ENCODE measurements around the gene ARL6IP4.
A peak's percentile ranks its signal among the peaks of the same experiment; 100 is the strongest.

The ARL6IP4 gene

GRCh38 chr12:122960193-122960569 is 20.3 kb upstream of the ARL6IP4 start:
- no peaks in the 10 kb centered on the region for H3K9me3 ChIP-seq (ENCODE audit: control insufficient read depth, insufficient read depth, low read depth, low read length)
- peaks cover 7 to 28% of the 10 kb centered on the region in 2 experiments; a peak in 2 of 3 replicates for H3K36me3 ChIP-seq (ENCODE audit: control insufficient read depth in 2 of 2, insufficient read depth in 1 of 2, low read length in 2 of 2)
- H3K4me3 ChIP-seq (ENCODE audit: low read depth, low read length): no peak overlapping the region
- CTCF ChIA-PET: interaction anchor here (0.9 to 1.3 kb wide), 2 partner anchors 8 to 167 kb away, joined by 3 to 4 read pairs; no protein-coding TSS in a partner anchor
- no peak overlapping the region for H3K27ac ChIP-seq (ENCODE audit: extremely low read depth, low read depth, low read length)
- peak; percentile 92 for TF ChIP-seq ZNF768 (tag by site-specific recombination; IDR thresholded peaks at IDR 0.05)
- TF ChIP-seq ZNF114 (tag by site-specific recombination; IDR thresholded peaks at IDR 0.05): no peak
- TF ChIP-seq HIC1 (tag by site-specific recombination; IDR thresholded peaks at IDR 0.05): no peak
- no peak for TF ChIP-seq ZNF600 (tag by site-specific recombination; IDR thresholded peaks at IDR 0.05)
- TF ChIP-seq ZBTB26 (tag by site-specific recombination; optimal IDR thresholded peaks at IDR 0.05): no peak
- peaks cover 5% of the 10 kb centered on the region; the same call in 1 of the 2 replicates for H3K4me1 ChIP-seq (ENCODE audit: control insufficient read depth, insufficient read depth, low read length)
- POLR2A ChIA-PET: interaction anchor here (1.2 kb wide), 1 partner anchor 273 kb away, joined by 3 read pairs; the partner anchor contains the start of genes MPHOSPH9 and MTRFR

GRCh38 chr12:122961531-122962329 is 18.8 kb upstream of the ARL6IP4 start:
- ChIA-PET POLR2A (no interaction called here), CTCF (interaction anchor here (1.3 kb wide), 1 partner anchor 9 kb away, joined by 4 read pairs; no protein-coding TSS in a partner anchor)
- Histone ChIP-seq H3K4me1 (ENCODE audit: control insufficient read depth, insufficient read depth, low read length) (peaks cover 12% of the 10 kb centered on the region), H3K4me3 (ENCODE audit: low read depth, low read length) (no peak overlapping the region), H3K27ac (ENCODE audit: extremely low read depth, low read depth, low read length) (no peak overlapping the region), H3K9me3 (ENCODE audit: control insufficient read depth, insufficient read depth, low read depth, low read length) (no peaks in the 10 kb centered on the region), H3K36me3 (ENCODE audit: control insufficient read depth in 2 of 2, insufficient read depth in 1 of 2, low read length in 2 of 2) (peaks cover 7 to 23% of the 10 kb centered on the region in 2 experiments; a peak in 2 of 3 replicates)
- no peak for TF ChIP-seq ZNF175 (tag by site-specific recombination; IDR thresholded peaks at IDR 0.05)
- TF ChIP-seq ZNF140 (tag by site-specific recombination; IDR thresholded peaks at IDR 0.05): no peak
- peak; percentile 96 for TF ChIP-seq ZNF792 (tag by site-specific recombination; IDR thresholded peaks at IDR 0.05)
- TF ChIP-seq SP2 (tag by site-specific recombination; IDR thresholded peaks at IDR 0.05): no peak
- TF ChIP-seq ZNF214 (tag by site-specific recombination; IDR thresholded peaks at IDR 0.05; ENCODE audit: borderline replicate concordance): no peak
- TF ChIP-seq GFI1B (tag by site-specific recombination; IDR thresholded peaks at IDR 0.05): no peak
- TF ChIP-seq ZNF350 (tag by site-specific recombination; IDR thresholded peaks at IDR 0.05): no peak
- TF ChIP-seq ZBTB20 (tag by site-specific recombination; IDR thresholded peaks at IDR 0.05): peak; percentile 30
- no peak for TF ChIP-seq ZBTB6 (tag by site-specific recombination; IDR thresholded peaks at IDR 0.05)
- no peak for TF ChIP-seq ZNF560 (tag by site-specific recombination; IDR thresholded peaks at IDR 0.05; ENCODE audit: borderline replicate concordance)
- peak; percentile 55 for TF ChIP-seq ZFHX2 (tag by site-specific recombination; conservative IDR thresholded peaks at IDR 0.05)
- TF ChIP-seq OSR2 (tag by site-specific recombination; IDR thresholded peaks at IDR 0.05): peak; percentile 50; the same call in 1 of the 2 replicates
- no peak for TF ChIP-seq ZSCAN5A (tag by site-specific recombination; IDR thresholded peaks at IDR 0.05)
